HG02840 (cell line): ENCODE data around the gene MPST.

ENCODE experiments used
- ATAC-seq: cut with Tn5 transposase; IDR thresholded peaks from one replicate; pipeline ENCODE4 v1.9.1; 2021; ENCODE audit warnings: mild to moderate bottlenecking, moderate library complexity, moderate number of reproducible peaks; ENCODE audit not compliant: unreplicated experiment, low FRiP score

The MPST gene

GRCh38 chr22:37000676-37001534 lies 18.6 kb upstream of the MPST start:
- ATAC-seq, result no peak

GRCh38 chr22:37001826-37002225 lies 17.7 kb upstream of the MPST start:
- no peak for ATAC-seq

GRCh38 chr22:37002633-37003032 lies 16.9 kb upstream of the MPST start:
- no peak for ATAC-seq

GRCh38 chr22:37007651-37008050 lies 11.9 kb upstream of the MPST start:
- no peak for ATAC-seq

GRCh38 chr22:37008365-37008764 lies 11.2 kb upstream of the MPST start:
- ATAC-seq, result no peak

GRCh38 chr22:37009490-37009889 lies 10.1 kb upstream of the MPST start:
- ATAC-seq, result no peak

GRCh38 chr22:37010174-37010573 lies 9.4 kb upstream of the MPST start:
- ATAC-seq, result no peak

- ATAC-seq, result no peak
These were observed 8.6 kb upstream of the MPST start for GRCh38 chr22:37010976-37011375.

GRCh38 chr22:37011472-37011871 lies 8.1 kb upstream of the MPST start:
- ATAC-seq, result no peak

GRCh38 chr22:37012262-37012904 lies 7.2 kb upstream of the MPST start:
- ATAC-seq, result no peak

DNA sequence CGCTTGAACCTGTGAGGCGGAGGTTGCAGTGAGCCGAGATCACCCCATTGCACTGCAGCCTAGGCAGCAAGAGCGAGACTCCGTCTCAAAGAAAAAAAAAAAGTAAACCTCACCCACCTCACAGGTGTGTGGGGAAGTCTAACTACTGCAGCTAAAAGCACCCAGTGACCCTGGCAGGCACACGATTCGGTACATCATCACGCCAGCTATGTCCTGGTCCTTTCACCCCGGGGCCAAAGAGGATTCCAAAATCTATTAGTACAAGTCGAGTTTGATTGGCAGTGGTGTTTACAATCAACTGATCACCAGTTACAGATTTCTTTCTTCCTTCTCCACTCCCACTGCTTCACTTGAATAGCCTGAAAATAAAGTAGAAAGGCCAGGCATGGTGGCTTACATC lies 6.6 kb upstream of the MPST start:
- ATAC-seq, result no peak

GRCh38 chr22:37014415-37014806 lies 5.1 kb upstream of the MPST start:
- no peak for ATAC-seq

- no peak for ATAC-seq
These were observed 4.5 kb upstream of the MPST start for GRCh38 chr22:37014835-37015586.

GRCh38 chr22:37015587-37015878 lies 4.0 kb upstream of the MPST start:
- no peak for ATAC-seq

DNA sequence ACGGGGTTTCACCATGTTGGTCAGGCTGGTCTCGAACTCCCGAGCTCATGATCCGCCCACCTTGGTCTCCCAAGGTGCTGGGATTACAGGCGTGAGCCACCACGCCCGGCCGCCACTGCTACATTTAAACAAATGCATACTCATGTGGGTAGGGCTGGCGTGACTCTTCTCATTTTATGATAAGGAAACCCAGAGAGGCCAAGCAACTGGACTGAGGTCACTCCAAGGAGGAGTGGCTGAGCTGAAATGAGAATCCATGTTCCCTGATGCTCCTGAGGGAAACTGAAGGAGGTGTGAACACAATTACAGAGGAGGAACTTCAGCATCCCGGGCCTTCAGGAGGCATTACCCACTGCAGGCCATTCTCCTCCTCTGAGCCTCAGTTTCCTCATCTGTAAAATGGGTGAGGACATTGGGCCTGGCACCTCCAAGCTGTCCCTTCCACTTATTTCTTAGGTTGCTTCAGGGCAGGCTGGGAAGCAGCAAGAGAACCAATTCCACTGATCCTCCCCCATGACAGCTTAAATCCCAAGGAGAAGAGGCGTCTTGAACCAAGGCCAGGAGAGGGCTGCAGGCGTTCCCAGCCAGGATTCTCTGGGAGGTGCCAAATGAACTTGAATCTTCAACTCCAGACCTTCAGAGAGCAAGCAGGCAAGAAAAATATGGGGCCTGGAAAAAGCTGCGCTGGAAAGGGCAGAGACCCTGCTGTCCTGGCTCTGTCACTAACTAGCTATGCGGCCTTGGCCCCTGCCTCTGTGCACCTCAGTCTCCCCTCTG lies 3.2 kb upstream of the MPST start:
- ATAC-seq, result no peak

DNA sequence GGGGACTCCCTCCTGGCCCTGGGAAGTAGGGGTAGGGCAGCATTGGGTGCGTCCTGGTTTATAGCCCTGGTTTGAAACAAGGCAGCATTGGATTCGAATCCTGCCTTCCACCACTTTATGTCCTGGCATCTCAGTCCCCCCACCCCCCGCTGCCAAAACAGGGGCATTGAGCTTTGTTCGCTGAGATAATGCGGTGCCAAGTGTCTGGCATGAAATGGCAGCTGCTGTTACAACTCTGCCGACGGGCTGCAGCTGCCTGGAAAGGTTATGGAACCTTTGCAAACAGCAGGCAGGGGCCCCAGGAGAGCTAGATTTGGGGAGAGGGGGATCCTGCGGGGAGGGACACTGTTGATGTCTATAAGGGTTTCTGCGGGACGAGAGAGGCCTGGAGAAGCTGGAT lies 2.2 kb upstream of the MPST start:
- ATAC-seq, result no peak

DNA sequence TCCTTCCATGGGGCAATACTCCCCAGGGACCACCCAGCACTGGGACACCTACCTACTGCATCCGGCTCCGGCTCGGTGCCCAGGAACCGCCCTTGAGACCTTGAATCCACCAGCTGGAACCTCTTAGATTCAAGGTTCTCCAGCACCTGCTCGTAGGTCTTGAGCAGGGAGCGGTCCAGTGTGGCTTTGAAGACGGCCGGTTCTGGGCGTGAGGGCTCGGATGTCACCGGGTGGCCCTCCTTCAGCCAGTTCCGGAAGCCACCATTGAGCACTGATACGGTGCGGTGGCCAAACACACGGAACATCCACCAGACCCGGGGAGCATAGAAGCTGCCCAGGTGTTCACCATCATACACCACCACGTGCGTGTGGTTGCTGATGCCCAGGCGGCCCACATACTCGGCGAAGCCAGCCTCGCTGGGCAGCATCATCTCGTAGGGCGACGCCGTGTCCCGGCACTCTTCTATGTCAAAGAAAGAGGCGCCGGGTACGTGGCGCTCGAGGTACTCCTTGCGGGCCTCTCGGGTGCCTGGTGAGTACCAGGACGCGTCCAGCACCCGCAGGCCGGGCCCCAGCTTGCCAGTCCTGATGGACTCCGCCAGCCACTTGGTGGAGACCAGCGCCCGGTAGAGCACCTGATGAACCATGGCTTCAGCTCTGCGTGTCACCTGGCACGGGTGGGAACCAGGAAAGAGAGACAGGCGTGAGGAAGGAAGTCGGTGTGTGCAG lies 1.3 kb upstream of the MPST start:
- ATAC-seq, result no peak

DNA sequence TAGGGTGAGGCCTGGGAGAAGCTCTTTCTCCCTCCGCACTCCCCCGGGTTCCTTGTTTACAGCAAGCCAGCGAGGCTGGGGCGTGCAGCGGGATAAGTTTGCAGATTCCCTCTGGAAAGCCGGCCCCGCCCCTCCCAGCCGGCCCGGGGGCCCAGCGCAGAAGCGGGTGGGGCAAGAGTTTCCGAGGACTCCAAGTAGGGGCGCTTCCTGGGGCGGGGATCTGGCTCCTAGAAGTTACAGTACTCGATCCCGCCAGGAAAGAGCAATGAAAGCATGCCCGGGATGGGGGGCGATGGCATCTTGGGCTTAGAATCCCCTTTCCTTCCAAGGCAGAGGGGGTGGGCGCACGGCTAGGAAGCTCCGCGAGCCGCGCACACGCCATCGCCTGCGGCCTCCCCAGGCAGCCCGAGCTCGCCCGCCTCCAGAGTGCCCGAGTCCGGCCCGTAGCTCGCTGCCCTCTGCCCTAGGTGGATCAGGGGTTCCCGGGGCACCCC lies 680 bp upstream of the MPST start:
- ATAC-seq, result no peak

DNA sequence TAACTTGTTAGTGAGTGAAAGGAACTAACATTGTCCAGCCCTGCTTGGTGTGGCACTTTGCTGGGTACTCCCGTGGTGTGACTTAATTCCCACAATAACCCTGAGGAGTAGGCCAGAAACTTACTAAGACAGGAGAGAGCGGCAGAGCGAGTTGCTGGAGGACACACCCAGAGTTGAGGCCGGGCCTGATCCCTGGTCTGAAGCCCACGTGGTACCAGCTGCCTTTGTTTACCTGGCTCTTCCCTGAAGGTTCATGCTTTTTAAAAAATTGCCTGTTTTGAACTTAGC lies 594 bp downstream of the MPST start:
- ATAC-seq, result no peak

GRCh38 chr22:37021041-37021440 lies 1.5 kb downstream of the MPST start:
- no peak for ATAC-seq
